HepG2 (cell line): ENCODE measurements around the gene KLHDC2. TPM values are rescaled to one million over a fixed set of nuclear protein-coding genes. Genes with fewer than 3 reads are reported as not detected.
A peak's percentile ranks its signal among the peaks of the same experiment; 100 is the strongest.

Experiments used
- BRD4 ChIP-seq: sonication (generic); formaldehyde crosslinking; IDR thresholded peaks from 2 replicates; pipeline ENCODE4 v1.4.0; 2020; ENCODE audit warnings: missing genetic modification reagents
- IRX3 ChIP-seq: sonication (generic); formaldehyde crosslinking; IDR thresholded peaks from 2 replicates; pipeline ENCODE4 v1.8.1; 2023; ENCODE audit warnings: mild to moderate bottlenecking, low read depth, missing genetic modification reagents, borderline replicate concordance
- MIER2 ChIP-seq: IDR thresholded peaks from 2 replicates; pipeline ENCODE4 v1.6.1; 2016; ENCODE audit warnings: missing biosample characterization, missing genetic modification reagents
- NCOA2 ChIP-seq: sonication (generic); formaldehyde crosslinking; IDR thresholded peaks from 2 replicates; pipeline ENCODE4 v1.8.0; 2022; ENCODE audit warnings: inconsistent platforms
- NCOR1 ChIP-seq: fragments of 200-600 bp; sonication (generic); IDR thresholded peaks from 2 replicates; pipeline ENCODE4 v1.7.0; 2017; ENCODE audit warnings: antibody characterized with exemption, low read length, borderline replicate concordance
- SUZ12 ChIP-seq: fragments of 150-350 bp; IDR thresholded peaks from 2 replicates; pipeline ENCODE4 v1.6.1; 2014; ENCODE audit warnings: low read depth, low read length
- ZBTB38 ChIP-seq: sonication (generic); formaldehyde crosslinking; IDR thresholded peaks from 2 replicates; pipeline ENCODE4 v1.5.1; 2020; ENCODE audit warnings: mild to moderate bottlenecking, missing genetic modification reagents
- ZNF468 ChIP-seq: sonication (generic); formaldehyde crosslinking; IDR thresholded peaks from 2 replicates; pipeline ENCODE4 v1.8.0; 2022; ENCODE audit warnings: mild to moderate bottlenecking, moderate library complexity, missing genetic modification reagents
- ZNF547 ChIP-seq: sonication (generic); formaldehyde crosslinking; IDR thresholded peaks from 2 replicates; pipeline ENCODE4 v1.5.1; 2020; ENCODE audit warnings: mild to moderate bottlenecking, missing genetic modification reagents
- polyA plus RNA-seq, 8 experiments: library from polyadenylated mRNA; depleted of rRNA in 3 of 8; stranded (reverse) in 7 of 8; unstranded in 1 of 8; fragments of >200 nt; fragmentation: Illumina TruSeq in 4 of 8; extraction: Trizol in 4 of 8; gene quantifications; 2 replicates each; pipeline versions ENCODE4 v1.2.1 to v1.2.3, GENCODE V29; 2011 to 2016; ENCODE audit warnings: low read depth in 4 of 8, missing spikeins in 1 of 8, mixed read lengths in 1 of 8; ENCODE audit not compliant: insufficient read depth in 1 of 8
- total RNA-seq, 5 experiments: library from RNA; depleted of rRNA; stranded (reverse); fragments of >200 nt; fragmentation: Illumina TruSeq; extraction: Trizol; gene quantifications; 2 replicates each; pipeline ENCODE4 v1.2.3, GENCODE V29; 2016; ENCODE audit warnings: low read depth in 1 of 5
- TF ChIP-seq, protein P1 (sequence below): sonication (generic); formaldehyde crosslinking; IDR thresholded peaks from 2 replicates; pipeline ENCODE4 v1.8.0; 2023; ENCODE audit warnings: mild to moderate bottlenecking, missing genetic modification reagents
- TF ChIP-seq, protein P2 (sequence below): sonication (generic); formaldehyde crosslinking; IDR thresholded peaks from 2 replicates; pipeline ENCODE4 v1.5.1; 2020; ENCODE audit warnings: missing genetic modification reagents, mild to moderate bottlenecking, borderline replicate concordance
- TF ChIP-seq, protein P3 (sequence below): sonication (generic); formaldehyde crosslinking; IDR thresholded peaks from 2 replicates; pipeline ENCODE4 v1.5.1; 2020; ENCODE audit warnings: mild to moderate bottlenecking, moderate library complexity, missing genetic modification reagents
- TF ChIP-seq, protein P4 (sequence below): IDR thresholded peaks from 2 replicates; pipeline ENCODE4 v1.6.1; 2016; ENCODE audit warnings: low read depth, missing genetic modification reagents, missing compliant biosample characterization
- TF ChIP-seq, protein P5 (sequence below): sonication (generic); formaldehyde crosslinking; IDR thresholded peaks from 2 replicates; pipeline ENCODE4 v1.4.0; 2020; ENCODE audit warnings: missing genetic modification reagents
- TF ChIP-seq, protein P6 (sequence below): sonication (generic); formaldehyde crosslinking; IDR thresholded peaks from 2 replicates; pipeline ENCODE4 v1.8.1; 2023; ENCODE audit warnings: mild to moderate bottlenecking, missing genetic modification reagents

The KLHDC2 gene
- total and polyA plus RNA-seq, 2 of the 13 experiments (the other 11 are each of a cell fraction or from before 2014, with no cell fraction given), result 95.5 to 170 TPM

DNA sequence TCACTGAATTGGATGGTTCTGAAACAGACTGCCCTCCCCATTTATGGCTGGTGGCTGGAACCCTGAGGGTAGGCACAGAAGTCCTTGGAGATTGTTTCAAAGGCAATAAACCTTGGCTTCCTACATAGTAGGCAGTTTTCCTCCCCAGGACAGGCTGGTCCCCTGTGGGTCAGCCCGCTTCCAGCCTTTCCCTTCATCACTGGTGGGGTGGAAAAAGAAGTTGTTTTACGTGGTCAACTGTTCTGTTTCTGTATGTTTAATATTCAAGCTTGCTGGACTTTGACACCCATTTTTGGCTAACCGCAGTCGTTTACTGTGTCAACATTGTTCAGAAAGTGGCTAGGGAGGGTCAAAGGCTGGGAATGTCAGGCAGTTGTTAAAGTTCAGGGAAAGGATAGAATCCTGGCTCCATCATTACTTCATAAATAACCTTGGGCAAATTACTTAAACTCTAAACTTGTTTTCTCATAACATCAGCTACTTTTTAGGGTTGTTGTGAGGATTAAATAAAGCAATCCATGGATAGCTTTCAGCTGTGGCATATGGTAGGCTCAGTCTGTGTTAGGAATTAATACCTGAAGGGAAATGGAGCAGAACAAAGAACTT is 2.4 kb downstream of the KLHDC2 start (continued):
- TF ChIP-seq, protein P1, sequence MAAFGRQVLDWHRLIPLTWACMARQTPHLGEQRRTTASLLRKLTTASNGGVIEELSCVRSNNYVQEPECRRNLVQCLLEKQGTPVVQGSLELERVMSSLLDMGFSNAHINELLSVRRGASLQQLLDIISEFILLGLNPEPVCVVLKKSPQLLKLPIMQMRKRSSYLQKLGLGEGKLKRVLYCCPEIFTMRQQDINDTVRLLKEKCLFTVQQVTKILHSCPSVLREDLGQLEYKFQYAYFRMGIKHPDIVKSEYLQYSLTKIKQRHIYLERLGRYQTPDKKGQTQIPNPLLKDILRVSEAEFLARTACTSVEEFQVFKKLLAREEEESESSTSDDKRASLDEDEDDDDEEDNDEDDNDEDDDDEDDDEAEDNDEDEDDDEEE (CRISPR knock-in tag), result no peak
- TF ChIP-seq, protein P2, sequence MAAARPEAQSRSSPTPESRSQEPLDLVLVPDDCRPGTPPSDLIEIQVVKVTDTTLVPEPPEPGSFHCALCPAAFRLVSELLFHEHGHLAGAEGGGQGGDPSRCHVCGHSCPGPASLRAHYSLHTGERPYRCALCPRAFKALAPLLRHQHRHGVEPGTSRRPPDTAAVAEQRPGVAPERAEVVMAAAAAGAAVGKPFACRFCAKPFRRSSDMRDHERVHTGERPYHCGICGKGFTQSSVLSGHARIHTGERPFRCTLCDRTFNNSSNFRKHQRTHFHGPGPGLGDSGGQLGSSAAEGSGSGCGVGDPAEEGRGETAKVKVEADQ (CRISPR knock-in tag), result no peak
- TF ChIP-seq ZNF547 (CRISPR knock-in tag), result no peak
- no peak; the same call in 1 of the 2 replicates for TF ChIP-seq BRD4
- peak; percentile 91 for TF ChIP-seq NCOA2 (CRISPR knock-in tag)
- TF ChIP-seq, protein P3, sequence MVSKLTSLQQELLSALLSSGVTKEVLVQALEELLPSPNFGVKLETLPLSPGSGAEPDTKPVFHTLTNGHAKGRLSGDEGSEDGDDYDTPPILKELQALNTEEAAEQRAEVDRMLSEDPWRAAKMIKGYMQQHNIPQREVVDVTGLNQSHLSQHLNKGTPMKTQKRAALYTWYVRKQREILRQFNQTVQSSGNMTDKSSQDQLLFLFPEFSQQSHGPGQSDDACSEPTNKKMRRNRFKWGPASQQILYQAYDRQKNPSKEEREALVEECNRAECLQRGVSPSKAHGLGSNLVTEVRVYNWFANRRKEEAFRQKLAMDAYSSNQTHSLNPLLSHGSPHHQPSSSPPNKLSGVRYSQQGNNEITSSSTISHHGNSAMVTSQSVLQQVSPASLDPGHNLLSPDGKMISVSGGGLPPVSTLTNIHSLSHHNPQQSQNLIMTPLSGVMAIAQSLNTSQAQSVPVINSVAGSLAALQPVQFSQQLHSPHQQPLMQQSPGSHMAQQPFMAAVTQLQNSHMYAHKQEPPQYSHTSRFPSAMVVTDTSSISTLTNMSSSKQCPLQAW (CRISPR knock-in tag), result peak; percentile 91
- TF ChIP-seq SUZ12, result no peak
- no peak for TF ChIP-seq IRX3 (CRISPR knock-in tag)
- TF ChIP-seq NCOR1, result peak; percentile 88; the same call in 1 of the 2 replicates
- TF ChIP-seq ZBTB38 (CRISPR knock-in tag), result no peak
- TF ChIP-seq, protein P4, sequence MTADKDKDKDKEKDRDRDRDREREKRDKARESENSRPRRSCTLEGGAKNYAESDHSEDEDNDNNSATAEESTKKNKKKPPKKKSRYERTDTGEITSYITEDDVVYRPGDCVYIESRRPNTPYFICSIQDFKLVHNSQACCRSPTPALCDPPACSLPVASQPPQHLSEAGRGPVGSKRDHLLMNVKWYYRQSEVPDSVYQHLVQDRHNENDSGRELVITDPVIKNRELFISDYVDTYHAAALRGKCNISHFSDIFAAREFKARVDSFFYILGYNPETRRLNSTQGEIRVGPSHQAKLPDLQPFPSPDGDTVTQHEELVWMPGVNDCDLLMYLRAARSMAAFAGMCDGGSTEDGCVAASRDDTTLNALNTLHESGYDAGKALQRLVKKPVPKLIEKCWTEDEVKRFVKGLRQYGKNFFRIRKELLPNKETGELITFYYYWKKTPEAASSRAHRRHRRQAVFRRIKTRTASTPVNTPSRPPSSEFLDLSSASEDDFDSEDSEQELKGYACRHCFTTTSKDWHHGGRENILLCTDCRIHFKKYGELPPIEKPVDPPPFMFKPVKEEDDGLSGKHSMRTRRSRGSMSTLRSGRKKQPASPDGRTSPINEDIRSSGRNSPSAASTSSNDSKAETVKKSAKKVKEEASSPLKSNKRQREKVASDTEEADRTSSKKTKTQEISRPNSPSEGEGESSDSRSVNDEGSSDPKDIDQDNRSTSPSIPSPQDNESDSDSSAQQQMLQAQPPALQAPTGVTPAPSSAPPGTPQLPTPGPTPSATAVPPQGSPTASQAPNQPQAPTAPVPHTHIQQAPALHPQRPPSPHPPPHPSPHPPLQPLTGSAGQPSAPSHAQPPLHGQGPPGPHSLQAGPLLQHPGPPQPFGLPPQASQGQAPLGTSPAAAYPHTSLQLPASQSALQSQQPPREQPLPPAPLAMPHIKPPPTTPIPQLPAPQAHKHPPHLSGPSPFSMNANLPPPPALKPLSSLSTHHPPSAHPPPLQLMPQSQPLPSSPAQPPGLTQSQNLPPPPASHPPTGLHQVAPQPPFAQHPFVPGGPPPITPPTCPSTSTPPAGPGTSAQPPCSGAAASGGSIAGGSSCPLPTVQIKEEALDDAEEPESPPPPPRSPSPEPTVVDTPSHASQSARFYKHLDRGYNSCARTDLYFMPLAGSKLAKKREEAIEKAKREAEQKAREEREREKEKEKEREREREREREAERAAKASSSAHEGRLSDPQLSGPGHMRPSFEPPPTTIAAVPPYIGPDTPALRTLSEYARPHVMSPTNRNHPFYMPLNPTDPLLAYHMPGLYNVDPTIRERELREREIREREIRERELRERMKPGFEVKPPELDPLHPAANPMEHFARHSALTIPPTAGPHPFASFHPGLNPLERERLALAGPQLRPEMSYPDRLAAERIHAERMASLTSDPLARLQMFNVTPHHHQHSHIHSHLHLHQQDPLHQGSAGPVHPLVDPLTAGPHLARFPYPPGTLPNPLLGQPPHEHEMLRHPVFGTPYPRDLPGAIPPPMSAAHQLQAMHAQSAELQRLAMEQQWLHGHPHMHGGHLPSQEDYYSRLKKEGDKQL (CRISPR knock-in tag), result peak; percentile 82; the same call in 1 of the 2 replicates
- TF ChIP-seq, protein P5, sequence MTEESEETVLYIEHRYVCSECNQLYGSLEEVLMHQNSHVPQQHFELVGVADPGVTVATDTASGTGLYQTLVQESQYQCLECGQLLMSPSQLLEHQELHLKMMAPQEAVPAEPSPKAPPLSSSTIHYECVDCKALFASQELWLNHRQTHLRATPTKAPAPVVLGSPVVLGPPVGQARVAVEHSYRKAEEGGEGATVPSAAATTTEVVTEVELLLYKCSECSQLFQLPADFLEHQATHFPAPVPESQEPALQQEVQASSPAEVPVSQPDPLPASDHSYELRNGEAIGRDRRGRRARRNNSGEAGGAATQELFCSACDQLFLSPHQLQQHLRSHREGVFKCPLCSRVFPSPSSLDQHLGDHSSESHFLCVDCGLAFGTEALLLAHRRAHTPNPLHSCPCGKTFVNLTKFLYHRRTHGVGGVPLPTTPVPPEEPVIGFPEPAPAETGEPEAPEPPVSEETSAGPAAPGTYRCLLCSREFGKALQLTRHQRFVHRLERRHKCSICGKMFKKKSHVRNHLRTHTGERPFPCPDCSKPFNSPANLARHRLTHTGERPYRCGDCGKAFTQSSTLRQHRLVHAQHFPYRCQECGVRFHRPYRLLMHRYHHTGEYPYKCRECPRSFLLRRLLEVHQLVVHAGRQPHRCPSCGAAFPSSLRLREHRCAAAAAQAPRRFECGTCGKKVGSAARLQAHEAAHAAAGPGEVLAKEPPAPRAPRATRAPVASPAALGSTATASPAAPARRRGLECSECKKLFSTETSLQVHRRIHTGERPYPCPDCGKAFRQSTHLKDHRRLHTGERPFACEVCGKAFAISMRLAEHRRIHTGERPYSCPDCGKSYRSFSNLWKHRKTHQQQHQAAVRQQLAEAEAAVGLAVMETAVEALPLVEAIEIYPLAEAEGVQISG (CRISPR knock-in tag), result peak; percentile 67
- TF ChIP-seq, protein P6, sequence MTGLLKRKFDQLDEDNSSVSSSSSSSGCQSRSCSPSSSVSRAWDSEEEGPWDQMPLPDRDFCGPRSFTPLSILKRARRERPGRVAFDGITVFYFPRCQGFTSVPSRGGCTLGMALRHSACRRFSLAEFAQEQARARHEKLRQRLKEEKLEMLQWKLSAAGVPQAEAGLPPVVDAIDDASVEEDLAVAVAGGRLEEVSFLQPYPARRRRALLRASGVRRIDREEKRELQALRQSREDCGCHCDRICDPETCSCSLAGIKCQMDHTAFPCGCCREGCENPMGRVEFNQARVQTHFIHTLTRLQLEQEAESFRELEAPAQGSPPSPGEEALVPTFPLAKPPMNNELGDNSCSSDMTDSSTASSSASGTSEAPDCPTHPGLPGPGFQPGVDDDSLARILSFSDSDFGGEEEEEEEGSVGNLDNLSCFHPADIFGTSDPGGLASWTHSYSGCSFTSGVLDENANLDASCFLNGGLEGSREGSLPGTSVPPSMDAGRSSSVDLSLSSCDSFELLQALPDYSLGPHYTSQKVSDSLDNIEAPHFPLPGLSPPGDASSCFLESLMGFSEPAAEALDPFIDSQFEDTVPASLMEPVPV, result no peak; the same call in 1 of the 2 replicates
- TF ChIP-seq ZNF468 (CRISPR knock-in tag), result no peak
- 0 out of 2 replicates have a peak, but pooled peaks have one; percentile 20 for TF ChIP-seq MIER2 (CRISPR knock-in tag)
